ENCODE results near the gene ZNF600.
"Not testable (repeated sequence)": the region's sequence is repeated elsewhere in the genome, so short reads cannot be mapped to it uniquely, and the experiment has no call there.

The ZNF600 gene

DNA sequence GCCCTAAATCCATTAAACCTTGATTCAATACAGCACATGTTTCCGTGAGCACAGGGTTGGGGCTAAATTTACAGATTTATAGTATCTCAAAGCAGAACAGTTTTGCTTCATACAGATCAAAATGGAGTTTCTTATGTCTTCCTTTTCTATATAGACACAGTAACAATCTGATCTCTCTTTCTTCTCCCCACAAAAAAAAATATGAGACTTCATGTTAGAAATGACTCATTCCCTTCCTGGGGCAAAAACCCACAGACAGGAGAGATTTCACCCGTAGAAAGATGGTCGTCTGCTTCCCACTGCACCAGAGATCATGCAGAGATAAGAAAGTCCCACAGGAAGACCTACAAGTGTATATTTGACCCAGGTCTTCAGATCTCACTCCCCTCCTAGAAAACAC, 44.1 kb downstream of the ZNF600 start:
- DNase-seq (ENCODE audit: low read depth in 1 of 2, low spot score in 1 of 2): no peak

DNA sequence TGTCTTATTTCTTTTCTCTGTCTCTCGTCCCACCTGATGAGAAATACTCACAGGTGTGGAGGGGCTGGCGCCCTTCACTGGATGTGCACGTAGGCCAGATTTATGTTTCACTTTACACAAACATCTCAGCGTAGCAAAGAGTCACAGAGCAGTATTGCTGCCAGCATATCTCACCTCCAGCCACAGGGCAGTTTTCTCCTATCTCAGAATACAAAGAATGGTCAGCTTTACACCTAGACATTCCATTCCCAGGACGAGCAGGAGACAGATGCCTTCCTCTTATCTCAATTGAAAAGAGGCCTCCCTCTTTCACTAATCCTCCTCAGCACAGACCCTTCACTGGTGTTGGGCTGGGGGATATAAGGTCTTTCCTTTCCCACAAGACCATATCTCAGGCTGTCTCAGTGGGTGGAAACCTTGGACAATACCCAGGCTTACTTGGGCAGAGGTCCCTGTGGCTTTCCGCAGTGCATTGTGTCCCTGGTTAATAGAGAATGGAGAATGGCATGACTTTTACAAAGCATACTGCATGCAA, 44.6 kb downstream of the ZNF600 start:
- DNase-seq (ENCODE audit: low read depth in 1 of 2, low spot score in 1 of 2): no peak

DNA sequence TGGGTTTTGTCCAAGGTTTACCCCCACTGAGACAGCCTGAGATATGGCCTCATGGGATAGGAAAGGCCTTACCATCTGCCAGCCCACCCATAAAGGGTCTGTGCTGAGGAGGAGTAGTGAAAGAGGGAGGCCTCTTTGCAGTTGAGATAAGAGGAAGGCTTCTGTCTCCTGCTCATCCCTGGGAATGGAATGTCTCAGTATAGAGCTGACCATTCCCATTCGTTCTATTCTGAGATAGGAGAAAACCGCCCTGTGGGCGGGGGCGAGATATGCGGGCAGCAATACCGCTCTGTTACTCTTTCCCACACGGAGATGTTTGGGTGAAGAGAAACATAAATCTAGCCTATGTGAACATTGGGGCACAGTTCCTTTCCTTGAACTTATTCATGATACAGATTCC, 45.2 kb downstream of the ZNF600 start:
- not testable (repeated sequence) for DNase-seq (ENCODE audit: low read depth in 1 of 2, low spot score in 1 of 2)

DNA sequence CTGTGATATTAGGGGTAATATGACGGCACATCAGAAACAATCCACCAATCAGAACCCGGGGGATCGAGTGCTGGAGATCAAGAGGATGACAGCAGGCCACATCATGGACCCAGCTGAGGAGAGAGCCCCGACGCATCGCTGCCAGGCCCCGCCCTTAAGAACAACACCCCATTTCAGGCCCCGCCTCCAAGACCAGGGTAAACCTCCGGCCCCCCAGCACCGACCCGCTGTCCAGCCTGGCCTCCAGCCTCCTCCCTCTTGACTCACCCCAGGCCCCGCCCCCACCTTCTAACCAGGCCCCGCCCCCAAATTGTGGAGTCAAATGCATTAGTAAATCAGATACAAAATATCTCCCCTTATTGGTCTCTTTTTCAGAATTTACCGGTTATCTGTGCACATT, 47.0 kb downstream of the ZNF600 start:
- no peak for DNase-seq (ENCODE audit: low read depth in 1 of 2, low spot score in 1 of 2)

DNA sequence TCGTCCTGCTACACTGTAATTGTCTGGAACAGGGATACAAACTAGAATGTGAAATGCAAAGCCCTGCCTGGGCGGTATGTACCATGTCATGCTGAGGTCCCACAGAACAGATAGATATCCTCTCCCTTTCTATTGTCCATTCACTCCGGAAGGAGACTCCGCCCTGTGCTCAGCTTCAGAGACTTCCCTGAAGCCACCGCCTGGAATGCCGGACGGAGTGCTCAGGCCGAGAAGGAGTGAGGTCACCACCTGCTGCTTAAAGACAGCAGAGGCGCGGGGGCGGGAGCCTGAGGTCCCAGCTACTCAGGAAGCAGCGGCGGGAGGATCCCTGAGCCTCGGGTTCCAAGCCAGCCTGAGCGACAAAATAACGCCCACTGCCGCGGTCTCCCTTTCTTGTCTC, 50.9 kb downstream of the ZNF600 start:
- no peak for DNase-seq (ENCODE audit: low read depth in 1 of 2, low spot score in 1 of 2)

DNA sequence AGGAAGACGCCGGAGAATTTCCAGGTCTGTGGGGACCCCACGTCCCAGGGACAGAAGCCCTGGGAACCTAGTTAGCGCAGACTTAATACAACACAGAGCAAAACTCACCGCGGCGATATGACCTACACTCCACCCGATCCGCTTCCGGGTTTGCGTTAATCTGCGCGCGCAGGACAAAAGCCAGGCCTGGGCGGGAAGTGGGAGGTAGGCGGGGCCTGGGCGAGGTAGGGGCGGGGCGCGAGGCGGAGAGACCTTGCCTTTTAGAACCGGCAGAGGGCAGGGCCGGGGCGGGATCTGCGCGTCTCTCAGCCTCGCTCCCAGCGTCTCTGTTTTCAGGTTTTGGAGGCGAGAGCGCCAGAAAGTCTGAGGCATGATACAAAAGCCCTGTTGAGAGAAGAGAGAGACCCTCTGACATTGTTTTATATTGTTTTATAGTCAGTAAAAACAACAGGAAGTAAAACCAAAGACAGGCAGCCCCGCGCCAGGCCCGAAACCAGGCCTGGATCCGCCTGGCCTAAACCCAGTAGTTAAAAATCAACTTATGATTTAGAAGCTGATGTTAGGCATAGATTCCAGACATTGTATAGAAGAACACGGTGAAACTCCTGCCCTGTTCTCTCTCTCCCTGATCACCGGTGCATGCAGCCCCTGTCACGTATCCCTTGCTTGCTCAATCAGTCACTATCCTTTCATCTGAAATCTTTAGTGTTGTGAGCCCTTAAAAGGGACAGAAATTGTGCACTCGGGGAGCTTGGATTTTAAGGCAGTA, 51.5 kb downstream of the ZNF600 start, which contains the start of gene ZNF611:
TSS of gene ZNF611 (minus strand) at position 152 of the 769 bp plus-strand sequence. CDS start 19,150 bp downstream, outside the sequence.
- peak; percentile 99 for DNase-seq (ENCODE audit: low read depth in 1 of 2, low spot score in 1 of 2)

DNA sequence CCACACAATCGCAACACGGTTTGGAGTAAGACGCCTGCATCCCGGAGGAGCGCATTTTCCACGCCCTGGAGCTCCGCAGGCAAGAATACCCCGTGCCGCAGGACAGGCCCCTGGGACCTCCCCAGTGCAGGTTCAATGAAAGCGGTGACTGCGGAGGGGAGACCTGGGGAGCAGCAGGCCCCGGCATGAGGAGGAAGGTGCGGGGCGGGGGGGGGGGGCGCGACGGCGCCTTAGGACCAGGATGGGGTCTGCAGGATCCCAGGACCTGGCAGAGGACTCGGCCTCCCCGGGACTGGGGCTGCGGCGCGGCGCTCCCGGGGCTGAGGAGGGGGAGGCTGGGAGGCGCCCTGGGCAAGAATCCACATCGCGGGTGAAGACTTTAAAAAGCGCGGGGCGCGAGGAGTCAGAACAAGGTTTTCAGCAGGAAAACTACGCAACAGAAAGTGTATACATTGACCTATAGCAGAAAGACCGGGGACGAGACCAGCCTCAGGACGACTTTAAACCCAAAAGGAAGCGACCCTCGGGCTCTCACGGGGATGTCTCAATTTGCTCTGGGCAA, 52.2 kb downstream of the ZNF600 start:
- no peak for DNase-seq (ENCODE audit: low read depth in 1 of 2, low spot score in 1 of 2)

DNA sequence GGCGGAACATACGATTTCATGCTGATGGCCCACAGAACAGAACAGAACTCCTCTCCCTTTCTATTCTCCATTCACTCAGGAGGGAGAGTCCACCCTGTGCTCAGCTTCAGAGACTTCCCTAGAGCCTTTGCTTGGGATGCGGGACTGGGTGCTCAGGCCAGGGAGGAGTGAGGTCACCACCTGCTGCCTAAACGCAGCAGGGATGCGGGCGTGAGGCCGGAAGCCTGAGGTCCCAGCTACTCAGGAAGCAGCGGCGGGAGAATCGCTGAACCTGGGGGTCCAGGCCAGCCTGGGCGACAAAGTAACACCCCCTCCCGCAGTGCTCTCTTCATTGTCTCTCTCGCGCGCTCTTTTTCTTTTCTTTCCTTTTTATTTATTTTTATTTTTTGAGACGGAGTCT, 60.5 kb downstream of the ZNF600 start:
- DNase-seq (ENCODE audit: low read depth in 1 of 2, low spot score in 1 of 2): not testable (repeated sequence)

DNA sequence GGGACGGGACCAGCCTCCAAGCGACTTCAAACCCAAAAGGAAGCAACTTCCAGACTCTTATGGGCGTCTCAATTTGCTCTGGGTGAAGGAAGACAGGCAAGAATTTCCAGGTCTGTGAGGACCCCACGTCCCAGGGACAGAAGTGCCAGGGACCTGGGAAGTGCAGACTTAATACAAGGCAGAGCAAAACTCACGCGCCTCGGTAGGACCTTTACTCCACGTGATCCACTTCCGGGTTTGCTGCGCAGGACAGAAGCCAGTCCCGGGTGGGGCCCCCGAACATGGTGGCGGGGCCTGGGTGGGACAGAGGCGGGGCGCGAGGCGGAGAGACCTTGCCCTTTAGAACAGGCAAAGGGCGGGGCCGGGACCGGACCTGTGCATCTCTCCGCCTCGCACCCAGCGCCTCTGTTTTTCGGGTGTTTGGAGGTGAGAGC, 61.0 kb downstream of the ZNF600 start:
- DNase-seq (ENCODE audit: low read depth in 1 of 2, low spot score in 1 of 2): no peak

DNA sequence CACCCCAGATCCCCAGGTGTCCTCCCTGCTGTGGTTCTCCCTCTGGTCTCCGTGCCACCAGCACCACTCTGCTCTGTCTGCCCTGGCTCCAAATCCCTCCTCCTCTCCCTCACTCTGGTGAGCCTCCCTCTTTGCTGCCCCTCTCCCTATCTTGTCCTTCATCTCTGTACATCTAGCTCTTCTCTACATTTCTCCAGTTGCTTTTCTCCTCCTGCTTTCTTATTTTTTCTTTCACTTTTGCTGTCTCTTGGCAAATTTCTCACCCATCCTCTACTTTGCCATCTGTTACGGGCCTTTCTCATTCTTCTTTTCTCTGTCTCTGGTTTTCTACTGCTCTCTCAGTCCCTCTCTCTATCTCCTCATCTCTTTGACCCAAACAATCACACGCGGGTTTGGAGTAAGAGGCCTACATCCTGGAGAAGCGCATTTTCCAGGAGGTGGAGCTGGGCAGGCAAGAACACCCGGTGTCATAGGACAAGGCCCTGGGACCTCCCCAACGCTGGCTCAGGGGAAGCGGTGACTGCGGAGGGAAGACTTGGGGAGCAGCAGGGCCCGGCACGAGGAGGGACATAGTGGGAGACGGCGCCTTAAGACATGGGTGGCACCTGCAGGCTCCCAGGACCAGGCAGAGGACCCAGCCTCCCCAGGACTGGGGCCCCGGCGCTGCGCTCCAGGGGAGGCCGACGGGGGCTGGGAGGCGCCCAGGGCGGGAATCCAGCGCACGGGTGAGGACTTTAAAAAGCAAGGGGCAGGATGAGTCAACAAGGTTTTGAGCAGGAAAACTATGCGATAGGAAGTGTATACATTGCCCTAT, 61.7 kb downstream of the ZNF600 start:
- no peak for DNase-seq (ENCODE audit: low read depth in 1 of 2, low spot score in 1 of 2)

DNA sequence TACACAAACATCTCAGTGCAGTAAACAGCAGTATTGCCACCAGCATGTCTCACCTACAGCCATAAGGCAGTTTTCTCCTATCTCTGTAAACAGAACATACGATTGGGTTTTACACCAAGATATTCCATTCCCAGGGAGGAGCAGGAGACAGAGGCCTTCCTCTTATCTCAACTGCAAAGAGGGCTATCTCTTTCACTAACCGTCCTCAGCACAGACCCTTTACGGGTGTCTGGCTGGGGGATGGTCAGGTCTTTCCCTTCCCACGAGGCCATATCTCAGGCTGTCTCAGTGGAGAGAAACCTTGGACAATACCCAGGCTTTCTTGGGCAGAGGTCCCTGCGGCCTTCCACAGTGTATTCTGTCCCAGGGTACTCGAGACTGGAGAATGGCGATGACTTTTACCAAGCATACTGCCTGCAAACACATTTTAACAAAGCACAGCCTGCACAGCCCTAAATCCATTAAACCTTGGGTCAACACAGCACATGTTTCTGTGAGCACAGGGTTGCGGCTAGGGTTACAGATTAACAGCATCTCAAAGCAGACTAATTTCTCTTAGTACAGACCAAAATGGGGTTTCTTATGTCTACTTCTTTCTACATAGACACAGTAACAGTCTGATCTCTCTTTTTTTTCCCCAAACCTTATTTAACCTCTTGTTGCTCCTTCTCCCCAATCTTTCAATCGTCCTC, 62.5 kb downstream of the ZNF600 start:
- not testable (repeated sequence) for DNase-seq (ENCODE audit: low read depth in 1 of 2, low spot score in 1 of 2)

DNA sequence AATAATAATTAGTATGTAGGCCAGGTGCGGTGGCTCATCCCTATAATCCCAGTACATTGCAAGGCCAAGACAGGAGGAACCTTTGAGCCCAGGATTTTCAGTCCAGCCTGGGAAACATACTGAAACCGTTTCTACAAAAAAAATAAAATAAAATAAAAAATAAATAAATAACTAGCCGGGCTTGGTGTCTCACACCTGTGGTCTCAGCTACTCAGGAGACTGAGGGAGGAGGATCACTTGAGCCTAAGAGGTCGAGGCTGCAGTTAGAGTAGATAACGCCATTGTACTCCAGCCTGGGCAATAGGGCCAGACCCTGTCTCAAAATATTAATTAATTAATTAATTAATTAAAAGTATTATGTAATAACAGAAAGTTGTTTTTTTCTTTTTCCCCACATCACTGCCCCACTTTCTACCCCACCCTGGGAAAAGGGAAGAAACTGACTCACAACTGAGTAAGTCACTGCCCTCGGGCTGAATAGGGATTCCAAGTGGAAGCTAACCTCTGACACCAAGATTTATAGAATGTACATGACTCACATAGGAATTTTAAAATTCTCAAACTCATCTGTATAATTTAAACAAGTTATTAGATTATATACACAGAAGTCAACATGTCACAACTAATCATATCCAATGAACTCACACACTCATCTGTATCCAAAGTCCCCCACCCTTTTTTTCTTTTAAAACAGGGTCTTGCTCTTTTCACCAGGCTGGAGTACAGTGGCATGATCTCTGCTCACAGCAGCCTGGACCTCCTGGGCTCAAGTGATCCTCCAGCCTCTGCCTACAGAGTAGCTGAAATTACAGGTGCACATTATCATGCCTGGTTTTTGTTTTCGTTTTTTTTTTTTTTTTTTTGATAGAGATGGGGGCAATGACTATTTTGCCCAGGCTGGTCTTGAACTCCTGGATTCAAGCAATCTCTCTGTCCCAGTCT, 64.3 kb downstream of the ZNF600 start:
- no peak for DNase-seq (ENCODE audit: low read depth in 1 of 2, low spot score in 1 of 2)

DNA sequence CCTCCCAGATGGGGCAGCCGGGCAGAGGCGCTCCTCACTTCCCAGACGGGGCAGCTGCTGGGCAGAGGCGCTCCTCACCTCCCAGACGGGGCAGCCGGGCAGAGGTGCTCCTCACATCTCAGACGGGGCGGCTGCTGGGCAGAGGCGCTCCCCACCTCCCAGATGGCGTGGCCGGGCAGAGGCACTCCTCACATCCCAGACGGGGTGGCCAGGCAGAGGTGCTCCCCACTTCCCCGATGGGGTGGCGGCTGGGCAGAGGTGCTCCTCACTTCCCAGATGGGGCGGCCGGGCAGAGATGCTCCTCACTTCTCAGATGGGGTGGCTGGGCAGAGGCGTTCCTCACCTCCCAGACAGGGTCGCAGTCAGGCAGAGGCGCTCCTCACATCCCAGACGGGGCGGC, 66.0 kb downstream of the ZNF600 start:
- not testable (repeated sequence) for DNase-seq (ENCODE audit: low read depth in 1 of 2, low spot score in 1 of 2)

DNA sequence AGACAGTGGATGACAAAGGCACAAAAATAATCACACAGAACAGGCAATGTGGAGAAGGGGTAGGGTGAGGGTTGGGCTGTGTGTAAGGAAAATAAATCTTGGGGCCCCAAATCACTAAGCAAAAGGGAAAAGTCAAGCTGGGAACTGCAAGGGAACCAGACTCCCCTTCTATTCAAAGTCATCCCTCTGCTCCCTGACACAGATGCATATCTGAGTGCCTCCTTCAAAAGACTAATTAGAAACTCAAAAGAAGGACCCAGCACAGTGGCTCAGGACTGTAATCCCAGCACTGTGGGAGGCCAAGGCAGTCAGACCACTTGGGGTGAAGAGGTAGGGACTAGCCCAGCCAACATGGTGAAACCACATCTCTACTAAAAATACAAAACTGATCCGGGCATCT, 70.1 kb downstream of the ZNF600 start:
- no peak for DNase-seq (ENCODE audit: low read depth in 1 of 2, low spot score in 1 of 2)

DNA sequence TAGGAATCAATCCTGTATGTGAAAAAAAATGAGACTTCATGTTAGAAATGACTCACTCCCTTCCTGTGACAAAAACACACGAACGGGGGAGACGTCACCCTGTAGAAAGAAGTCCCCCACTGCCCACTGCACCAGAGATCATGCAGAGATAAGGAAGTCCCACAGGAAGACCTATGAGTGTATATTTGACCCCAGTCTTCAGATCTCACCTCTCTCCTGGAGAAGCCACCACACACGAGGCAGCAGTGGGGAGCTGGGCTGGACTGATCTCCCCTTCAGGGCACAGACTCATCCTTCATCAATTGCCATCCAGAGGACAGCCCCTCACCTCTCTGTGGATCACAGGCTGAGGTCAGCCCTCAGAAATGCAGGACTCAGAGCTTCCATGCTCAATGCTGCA, 70.7 kb downstream of the ZNF600 start:
- DNase-seq (ENCODE audit: low read depth in 1 of 2, low spot score in 1 of 2): not testable (repeated sequence)

DNA sequence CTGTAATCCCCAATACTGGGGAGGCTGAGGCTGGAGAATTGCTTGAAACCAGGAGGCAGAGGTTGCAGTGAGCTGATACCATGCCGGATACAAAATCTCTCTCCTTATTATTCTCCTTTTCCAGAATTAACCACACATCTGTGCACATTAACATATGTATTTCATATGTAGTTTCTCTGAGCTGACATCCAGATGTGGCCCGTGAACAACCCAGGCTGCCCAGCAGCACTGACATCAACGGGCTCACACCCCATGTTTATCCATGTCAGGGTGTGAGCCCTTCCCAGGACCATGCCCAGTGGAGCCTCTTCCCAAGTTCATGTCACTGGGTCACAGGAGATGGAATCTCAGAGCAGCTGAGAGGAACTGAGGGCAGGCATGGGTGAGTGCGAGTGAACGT, 71.3 kb downstream of the ZNF600 start:
- not testable (repeated sequence) for DNase-seq (ENCODE audit: low read depth in 1 of 2, low spot score in 1 of 2)
